Testis (tissue), 2 donors: ENCODE measurements around the gene DPEP2.

Experiments used
- POLR2A ChIP-seq: fragments of 450-650 bp; IDR thresholded peaks from one replicate; pipeline ENCODE4 v1.6.1; 2017; ENCODE audit warnings: antibody characterized with exemption, mild to moderate bottlenecking, moderate library complexity
- TF ChIP-seq, protein P1 (sequence below), 3 experiments: fragments of 450-650 bp in 2 of 3; fragments of 200-600 bp in 1 of 3; sonication (generic) in 1 of 3; IDR thresholded peaks; one replicate each; pipeline ENCODE4 v1.5.1; 2016 to 2019; ENCODE audit warnings: antibody characterized with exemption in 3 of 3, mild to moderate bottlenecking in 2 of 3, moderate library complexity in 1 of 3

DNA sequence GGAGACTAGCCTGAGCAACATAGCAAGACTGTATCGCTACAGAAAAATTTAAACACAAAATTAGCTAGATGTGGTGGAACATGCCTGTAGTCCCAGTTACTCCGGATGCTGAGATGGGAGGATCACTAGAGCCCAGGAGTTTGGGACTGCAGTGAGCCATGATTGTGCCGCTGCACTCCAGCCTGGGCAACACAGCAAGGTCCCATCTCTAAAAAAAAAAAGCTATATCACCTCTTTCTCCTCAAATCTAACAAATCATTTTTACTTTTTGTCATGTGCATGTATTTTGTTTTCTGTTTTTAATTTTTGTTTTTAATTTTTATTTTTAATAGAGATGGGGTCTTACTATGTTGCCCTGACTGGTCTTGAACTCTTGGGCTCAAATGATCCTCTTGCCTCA is 29.7 kb upstream of the DPEP2 start:
- TF ChIP-seq, protein P1, sequence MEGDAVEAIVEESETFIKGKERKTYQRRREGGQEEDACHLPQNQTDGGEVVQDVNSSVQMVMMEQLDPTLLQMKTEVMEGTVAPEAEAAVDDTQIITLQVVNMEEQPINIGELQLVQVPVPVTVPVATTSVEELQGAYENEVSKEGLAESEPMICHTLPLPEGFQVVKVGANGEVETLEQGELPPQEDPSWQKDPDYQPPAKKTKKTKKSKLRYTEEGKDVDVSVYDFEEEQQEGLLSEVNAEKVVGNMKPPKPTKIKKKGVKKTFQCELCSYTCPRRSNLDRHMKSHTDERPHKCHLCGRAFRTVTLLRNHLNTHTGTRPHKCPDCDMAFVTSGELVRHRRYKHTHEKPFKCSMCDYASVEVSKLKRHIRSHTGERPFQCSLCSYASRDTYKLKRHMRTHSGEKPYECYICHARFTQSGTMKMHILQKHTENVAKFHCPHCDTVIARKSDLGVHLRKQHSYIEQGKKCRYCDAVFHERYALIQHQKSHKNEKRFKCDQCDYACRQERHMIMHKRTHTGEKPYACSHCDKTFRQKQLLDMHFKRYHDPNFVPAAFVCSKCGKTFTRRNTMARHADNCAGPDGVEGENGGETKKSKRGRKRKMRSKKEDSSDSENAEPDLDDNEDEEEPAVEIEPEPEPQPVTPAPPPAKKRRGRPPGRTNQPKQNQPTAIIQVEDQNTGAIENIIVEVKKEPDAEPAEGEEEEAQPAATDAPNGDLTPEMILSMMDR (IDR thresholded peaks at IDR 0.05): no peak
- TF ChIP-seq POLR2A: no peak
